IMR-90 (cell line): ENCODE data around the gene HOXA3. TPM values are rescaled to one million over a fixed set of nuclear protein-coding genes. Genes with fewer than 3 reads are reported as not detected.

Experiments used
- ATAC-seq: fragments of 200-7000 bp; cut with Tn5 transposase; 2 replicates; pipeline ENCODE4 v1.9.1; 2020; ENCODE audit warnings: low read depth, mild to moderate bottlenecking, moderate library complexity
- BruUV-seq: library from RNA; stranded (reverse); fragments of 400-500 nt; replicated peaks from 2 replicates; lab custom pipeline; 2021; lab: Mats Ljungman, UMichigan
- CTCF ChIA-PET: fragments of 300-600 bp; formaldehyde crosslinking; extraction: SDS; loops from one replicate; lab custom pipeline; 2021; ENCODE audit warnings: antibody characterized with exemption; lab: Yijun Ruan, JAX
- POLR2A ChIA-PET: fragments of 300-600 bp; sonication (Branson Sonifier 250); formaldehyde crosslinking; loops from one replicate; lab custom pipeline; 2022; ENCODE audit warnings: antibody characterized with exemption; ENCODE audit not compliant: unreplicated experiment; lab: Charles Lee
- DNase-seq: peaks from one replicate; pipeline ENCODE4 v3.0.0; 2013
- H2AFZ ChIP-seq: replicated peaks from 2 replicates; pipeline ENCODE3; 2013; ENCODE audit warnings: low read length, mild to moderate bottlenecking; ENCODE audit not compliant: poor library complexity
- H2AK5ac ChIP-seq: 2 replicates; pipeline ENCODE4 v1.6.1; 2013; ENCODE audit warnings: low read depth, low read length, inconsistent platforms
- H2AK9ac ChIP-seq: replicated peaks from 2 replicates; pipeline ENCODE3; 2013; ENCODE audit warnings: mild to moderate bottlenecking, low read depth, low read length, moderate library complexity; ENCODE audit not compliant: poor library complexity
- H2BK120ac ChIP-seq: 2 replicates; pipeline ENCODE4 v1.6.1; 2013; ENCODE audit warnings: low read depth, low read length, inconsistent platforms
- H2BK15ac ChIP-seq: 3 replicates; pipeline ENCODE4 v1.6.1; 2013; ENCODE audit warnings: low read depth, low read length, inconsistent platforms
- H2BK20ac ChIP-seq: 2 replicates; pipeline ENCODE4 v1.6.1; 2013; ENCODE audit warnings: low read depth, mild to moderate bottlenecking, inconsistent platforms, low read length, moderate library complexity
- H2BK5ac ChIP-seq: 2 replicates; pipeline ENCODE4 v1.6.1; 2013; ENCODE audit warnings: mild to moderate bottlenecking, low read depth, low read length, inconsistent platforms; ENCODE audit not compliant: poor library complexity, severe bottlenecking
- H3K14ac ChIP-seq: replicated peaks from 2 replicates; pipeline ENCODE4 v1.6.1; 2013; ENCODE audit warnings: low read depth, low read length, inconsistent platforms
- H3K18ac ChIP-seq: 2 replicates; pipeline ENCODE4 v1.6.1; 2013; ENCODE audit warnings: low read depth, low read length, control low read depth
- H3K23ac ChIP-seq: 2 replicates; pipeline ENCODE4 v1.6.1; 2013; ENCODE audit warnings: low read depth, low read length, inconsistent platforms
- H3K27ac ChIP-seq: 2 replicates; pipeline ENCODE4 v1.5.1; 2013; ENCODE audit warnings: mild to moderate bottlenecking, control low read depth, low read length; ENCODE audit not compliant: insufficient read depth
- H3K27me3 ChIP-seq: 2 replicates; pipeline ENCODE4 v1.6.1; 2013; ENCODE audit warnings: low read length; ENCODE audit not compliant: control insufficient read depth, insufficient read depth
- H3K36me3 ChIP-seq: 2 replicates; pipeline ENCODE4 v1.6.1; 2013; ENCODE audit warnings: low read length, mixed read lengths; ENCODE audit not compliant: control insufficient read depth, insufficient read depth
- H3K4ac ChIP-seq: 2 replicates; pipeline ENCODE4 v1.6.1; 2013; ENCODE audit warnings: low read depth, low read length, inconsistent platforms
- H3K4me1 ChIP-seq: 2 replicates; pipeline ENCODE4 v1.6.1; 2013; ENCODE audit warnings: low read length, mixed read lengths; ENCODE audit not compliant: control insufficient read depth, insufficient read depth
- H3K4me2 ChIP-seq: 2 replicates; pipeline ENCODE4 v1.6.1; 2013; ENCODE audit warnings: low read depth, mild to moderate bottlenecking, control low read depth, low read length, moderate library complexity
- H3K4me3 ChIP-seq: 2 replicates; pipeline ENCODE4 v1.5.1; 2013; ENCODE audit warnings: low read depth, mild to moderate bottlenecking, control low read depth, low read length, moderate library complexity; ENCODE audit not compliant: insufficient read depth
- H3K56ac ChIP-seq: 2 replicates; pipeline ENCODE4 v1.6.1; 2013; ENCODE audit warnings: low read length, inconsistent platforms; ENCODE audit not compliant: insufficient read depth; ENCODE audit errors: extremely low read depth
- H3K79me1 ChIP-seq, 2 experiments: 2 replicates each; pipeline ENCODE4 v1.6.1; 2013; ENCODE audit warnings: low read length in 2 of 2, inconsistent platforms in 1 of 2, low read depth in 1 of 2
- H3K9ac ChIP-seq: 2 replicates; pipeline ENCODE4 v1.6.1; 2013; ENCODE audit warnings: low read depth, low read length, control low read depth
- H3K9me1 ChIP-seq: 2 replicates; pipeline ENCODE4 v1.6.1; 2013; ENCODE audit warnings: low read length, inconsistent platforms; ENCODE audit not compliant: insufficient read depth
- H3K9me3 ChIP-seq: 2 replicates; pipeline ENCODE4 v1.6.1; 2013; ENCODE audit warnings: low read length; ENCODE audit not compliant: control insufficient read depth, insufficient read depth
- H4K20me1 ChIP-seq: 2 replicates; pipeline ENCODE4 v1.6.1; 2013; ENCODE audit warnings: low read length, inconsistent platforms; ENCODE audit not compliant: insufficient read depth
- H4K5ac ChIP-seq: 2 replicates; pipeline ENCODE4 v1.6.1; 2013; ENCODE audit warnings: mild to moderate bottlenecking, low read depth, low read length, control low read depth
- H4K8ac ChIP-seq, 2 experiments: 2 replicates each; pipeline ENCODE4 v1.6.1; 2013; ENCODE audit warnings: low read depth in 2 of 2, low read length in 2 of 2, control low read depth in 1 of 2, inconsistent platforms in 1 of 2
- H4K91ac ChIP-seq: 2 replicates; pipeline ENCODE4 v1.6.1; 2013; ENCODE audit warnings: low read depth, low read length, inconsistent platforms; ENCODE audit not compliant: insufficient read depth
- BHLHE40 ChIP-seq: fragments of 150-350 bp; IDR thresholded peaks from 2 replicates; pipeline ENCODE4 v1.6.1; 2016; ENCODE audit warnings: mild to moderate bottlenecking, low read depth, low read length
- CEBPB ChIP-seq: IDR thresholded peaks from 2 replicates; pipeline ENCODE4 v1.6.1; 2012; ENCODE audit warnings: low read depth, low read length, improper control_type of control experiment
- CHD1 ChIP-seq: IDR thresholded peaks from 2 replicates; pipeline ENCODE4 v1.6.1; 2012; ENCODE audit warnings: low read depth, low read length, improper control_type of control experiment
- FOS ChIP-seq: fragments of 150-350 bp; IDR thresholded peaks from 2 replicates; pipeline ENCODE4 v1.6.1; 2016; ENCODE audit warnings: low read depth, low read length
- MAFK ChIP-seq: IDR thresholded peaks from 2 replicates; pipeline ENCODE4 v1.6.1; 2012; ENCODE audit warnings: low read depth, low read length, improper control_type of control experiment
- MAZ ChIP-seq: IDR thresholded peaks from 2 replicates; pipeline ENCODE4 v1.6.1; 2012; ENCODE audit warnings: low read depth, mild to moderate bottlenecking, low read length, improper control_type of control experiment, moderate library complexity, borderline replicate concordance
- MXI1 ChIP-seq: IDR thresholded peaks from 2 replicates; pipeline ENCODE4 v1.6.1; 2012; ENCODE audit warnings: low read depth, mild to moderate bottlenecking, low read length, moderate library complexity, borderline replicate concordance
- NFE2L2 ChIP-seq: fragments of 150-350 bp; IDR thresholded peaks from 2 replicates; pipeline ENCODE4 v1.6.1; 2016; ENCODE audit warnings: low read depth, mild to moderate bottlenecking, low read length
- POLR2A ChIP-seq: IDR thresholded peaks from 2 replicates; pipeline ENCODE4 v1.6.1; 2012; ENCODE audit warnings: mild to moderate bottlenecking, low read depth, low read length
- RAD21 ChIP-seq: IDR thresholded peaks from 2 replicates; pipeline ENCODE4 v1.6.1; 2012; ENCODE audit warnings: low read length, improper control_type of control experiment
- RCOR1 ChIP-seq: IDR thresholded peaks from 2 replicates; pipeline ENCODE4 v1.6.1; 2012; ENCODE audit warnings: mild to moderate bottlenecking, low read length, improper control_type of control experiment; ENCODE audit not compliant: insufficient replicate concordance
- RFX5 ChIP-seq: IDR thresholded peaks from 2 replicates; pipeline ENCODE4 v1.8.0; 2012; ENCODE audit warnings: low read depth, mild to moderate bottlenecking, low read length, moderate library complexity
- SMC3 ChIP-seq: fragments of 150-350 bp; IDR thresholded peaks from 2 replicates; pipeline ENCODE4 v1.6.1; 2016; ENCODE audit warnings: low read depth, mild to moderate bottlenecking, antibody characterized with exemption, low read length, moderate library complexity
- WGBS, 2 experiments: methylation state at CpG; one replicate each; pipeline versions ENCODE4 v1.1.5 to v1.1.7; 2013; ENCODE audit warnings: missing lambda C conversion rate in 2 of 2; ENCODE audit not compliant: insufficient read length in 1 of 2; ENCODE audit errors: extremely low coverage in 2 of 2; 5-methylcytosine and 5-hydroxymethylcytosine counted together
- dilution Hi-C: fragments of 300-500 bp; cut with HindIII; formaldehyde crosslinking; loops from one replicate; pipeline ENCODE4 v1.14.3; 2018; ENCODE audit warnings: low sequenced_read_pairs; ENCODE audit not compliant: unreplicated experiment
- in situ Hi-C: fragments of 300-500 bp; cut with MboI; formaldehyde crosslinking; loops from 3 replicates; pipeline ENCODE4 v1.14.3; 2019; ENCODE audit warnings: low sequenced_read_pairs, inconsistent platforms, mixed read lengths
- intact Hi-C: fragments of 100-400 bp; cut with micrococcal nuclease; formaldehyde crosslinking; loops from 2 replicates; pipeline ENCODE4 v1.10.0; 2022
- polyA plus RNA-seq, 3 experiments: library from polyadenylated mRNA; depleted of rRNA; stranded (reverse); fragments of >200 nt; gene quantifications; 2 replicates each; pipeline ENCODE4 v1.2.3, GENCODE V29; 2012; ENCODE audit warnings: low replicate concordance in 1 of 3
- total RNA-seq: library from RNA; depleted of rRNA; stranded (reverse); fragments of >200 nt; gene quantifications from 2 replicates; pipeline ENCODE4 v1.2.3, GENCODE V29; 2012
- TF ChIP-seq, protein P1 (sequence below): conservative IDR thresholded peaks from 2 replicates; pipeline ENCODE4 v1.5.1; 2012; ENCODE audit warnings: mild to moderate bottlenecking, low read depth, low read length, improper control_type of control experiment
- TF ChIP-seq, protein P2 (sequence below): fragments of 150-350 bp; IDR thresholded peaks from 2 replicates; pipeline ENCODE4 v1.6.1; 2016; ENCODE audit warnings: low read depth, mild to moderate bottlenecking, low read length, moderate library complexity, borderline replicate concordance

HOXA3 gene
- total and polyA plus RNA-seq, 2 of the 4 experiments (the other 2 are of a cell fraction) = 0.90 to 5.4 TPM

DNA sequence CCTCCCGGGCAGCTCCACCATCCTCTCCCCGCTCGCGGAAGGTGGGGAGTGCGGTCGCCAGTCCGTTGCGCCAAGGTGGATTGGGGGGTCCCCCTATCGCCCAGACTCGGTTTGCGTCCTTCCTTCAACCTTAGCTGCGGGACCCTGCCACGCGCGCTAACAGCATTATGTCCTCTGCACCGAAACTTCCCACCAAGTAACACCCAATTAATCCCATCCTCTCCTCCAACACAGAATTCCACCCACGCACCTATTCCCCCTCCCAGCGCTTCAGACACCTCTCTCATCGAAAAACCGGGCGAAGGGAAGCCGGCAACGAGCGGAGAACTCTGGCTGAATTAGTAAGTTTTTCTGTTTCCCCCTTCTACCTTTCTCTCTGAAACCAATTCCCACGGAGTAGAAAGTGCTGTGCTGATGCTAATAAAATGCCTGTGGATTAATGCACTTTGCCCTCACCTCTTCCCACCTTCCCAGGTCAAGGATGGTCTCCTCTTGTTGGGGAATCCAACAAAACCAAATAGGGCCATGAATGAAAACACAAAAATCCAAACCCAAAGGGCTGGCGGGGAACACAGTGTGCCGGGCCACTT, 947 bp downstream of the HOXA3 start:
- no peaks in the 10 kb centered on the region for H4K20me1 ChIP-seq
- peaks cover 4 to 26% of the 10 kb centered on the region in 2 experiments; a peak in 3 of 4 replicates for H3K79me1 ChIP-seq
- no peaks in the 10 kb centered on the region for H3K27me3 ChIP-seq
- no peaks in the 10 kb centered on the region; the same call in 1 of the 2 replicates for H3K36me3 ChIP-seq
- peak overlapping the region; percentile 6; the same call in 1 of the 2 replicates for H3K18ac ChIP-seq
- ChIA-PET CTCF (interaction anchor here (0.6 to 1.0 kb wide), 4 partner anchors 9 to 34 kb away, joined by 3 to 5 read pairs (median 3); no protein-coding TSS in a partner anchor), POLR2A (no interaction called here)
- peak overlapping the region; percentile 87 for H3K4me2 ChIP-seq
- H3K4me1 ChIP-seq = peaks cover 15% of the 10 kb centered on the region
- in situ Hi-C loops = no loop called here
- peak overlapping the region; percentile 57 for H3K4ac ChIP-seq
- H2BK120ac ChIP-seq = peak overlapping the region; percentile 57
- ATAC-seq (no peak), DNase-seq (no peak)
- peak overlapping the region; percentile 9; the same call in 2 of the 3 replicates for H2BK15ac ChIP-seq
- peak overlapping the region; percentile 22 for H2BK5ac ChIP-seq
- H3K9me3 ChIP-seq = no peaks in the 10 kb centered on the region
- H2BK20ac ChIP-seq = 0 out of 2 replicates have a peak overlapping the region, but pooled peaks have one; percentile 6
- dilution Hi-C loops = no loop called here
- peak overlapping the region; percentile 69 for H3K14ac ChIP-seq
- H2AK9ac ChIP-seq = peak overlapping the region; percentile 68
- peak overlapping the region; percentile 59 for H3K23ac ChIP-seq
- TF ChIP-seq CHD1 = no peak
- TF ChIP-seq NFE2L2 = no peak
- no peak for TF ChIP-seq RCOR1
- no peak for TF ChIP-seq MAZ
- TF ChIP-seq, protein P1, sequence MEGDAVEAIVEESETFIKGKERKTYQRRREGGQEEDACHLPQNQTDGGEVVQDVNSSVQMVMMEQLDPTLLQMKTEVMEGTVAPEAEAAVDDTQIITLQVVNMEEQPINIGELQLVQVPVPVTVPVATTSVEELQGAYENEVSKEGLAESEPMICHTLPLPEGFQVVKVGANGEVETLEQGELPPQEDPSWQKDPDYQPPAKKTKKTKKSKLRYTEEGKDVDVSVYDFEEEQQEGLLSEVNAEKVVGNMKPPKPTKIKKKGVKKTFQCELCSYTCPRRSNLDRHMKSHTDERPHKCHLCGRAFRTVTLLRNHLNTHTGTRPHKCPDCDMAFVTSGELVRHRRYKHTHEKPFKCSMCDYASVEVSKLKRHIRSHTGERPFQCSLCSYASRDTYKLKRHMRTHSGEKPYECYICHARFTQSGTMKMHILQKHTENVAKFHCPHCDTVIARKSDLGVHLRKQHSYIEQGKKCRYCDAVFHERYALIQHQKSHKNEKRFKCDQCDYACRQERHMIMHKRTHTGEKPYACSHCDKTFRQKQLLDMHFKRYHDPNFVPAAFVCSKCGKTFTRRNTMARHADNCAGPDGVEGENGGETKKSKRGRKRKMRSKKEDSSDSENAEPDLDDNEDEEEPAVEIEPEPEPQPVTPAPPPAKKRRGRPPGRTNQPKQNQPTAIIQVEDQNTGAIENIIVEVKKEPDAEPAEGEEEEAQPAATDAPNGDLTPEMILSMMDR = no peak
- no peak for TF ChIP-seq MXI1
- no peak for TF ChIP-seq CEBPB
- no peak for TF ChIP-seq POLR2A
- TF ChIP-seq RAD21 = no peak
- TF ChIP-seq SMC3 = no peak
- TF ChIP-seq BHLHE40 = no peak
- no peak for TF ChIP-seq FOS
- no peak for TF ChIP-seq MAFK
- no peak for TF ChIP-seq RFX5
- TF ChIP-seq, protein P2, sequence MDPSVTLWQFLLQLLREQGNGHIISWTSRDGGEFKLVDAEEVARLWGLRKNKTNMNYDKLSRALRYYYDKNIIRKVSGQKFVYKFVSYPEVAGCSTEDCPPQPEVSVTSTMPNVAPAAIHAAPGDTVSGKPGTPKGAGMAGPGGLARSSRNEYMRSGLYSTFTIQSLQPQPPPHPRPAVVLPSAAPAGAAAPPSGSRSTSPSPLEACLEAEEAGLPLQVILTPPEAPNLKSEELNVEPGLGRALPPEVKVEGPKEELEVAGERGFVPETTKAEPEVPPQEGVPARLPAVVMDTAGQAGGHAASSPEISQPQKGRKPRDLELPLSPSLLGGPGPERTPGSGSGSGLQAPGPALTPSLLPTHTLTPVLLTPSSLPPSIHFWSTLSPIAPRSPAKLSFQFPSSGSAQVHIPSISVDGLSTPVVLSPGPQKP = no peak
- peak overlapping the region; percentile 40; the same call in 1 of the 2 replicates for H4K91ac ChIP-seq
- peak overlapping the region; percentile 55 to 75; a peak in 2 of 4 replicates for H4K8ac ChIP-seq
- H3K9me1 ChIP-seq = peaks cover 3% of the 10 kb centered on the region; the same call in 1 of the 2 replicates
- BruUV-seq = no TSS peak
- peak overlapping the region; percentile 54 for H3K9ac ChIP-seq
- H3K56ac ChIP-seq = peak overlapping the region; percentile 75; the same call in 1 of the 2 replicates
- H2AFZ ChIP-seq = peak overlapping the region; percentile 87
- peak overlapping the region; percentile 54 for H3K4me3 ChIP-seq
- intact Hi-C loops = no loop called here
- peak overlapping the region; percentile 81 for H3K27ac ChIP-seq
- H2AK5ac ChIP-seq = 0 out of 2 replicates have a peak overlapping the region, but pooled peaks have one; percentile 7
- WGBS, 2 experiments = 21% methylated on average over 7 of the region's 27 CpGs; no CpG with 5 or more reads in 1 of the 2 experiments
- peak overlapping the region; percentile 46 for H4K5ac ChIP-seq
